SK-N-MC (cell line): Measurements from ENCODE around the gene ATXN10.
"Not testable (repeated sequence)": the region's sequence is repeated elsewhere in the genome, so short reads cannot be mapped to it uniquely, and the experiment has no call there.

Experiments
- DNase-seq: peaks from one replicate; pipeline ENCODE4 v3.0.0-alpha.2; 2011; ENCODE audit warnings: low read depth, low spot score
- H3K27ac ChIP-seq: fragments of 200-600 bp; sonication (generic); 2 replicates; pipeline ENCODE4 v1.5.1; 2016; ENCODE audit warnings: mixed run types
- H3K36me3 ChIP-seq: fragments of 200-600 bp; sonication (generic); 2 replicates; pipeline ENCODE4 v1.6.1; 2017; ENCODE audit warnings: antibody characterized with exemption, low read length, mixed read lengths; ENCODE audit not compliant: insufficient read depth
- H3K4me3 ChIP-seq: fragments of 200-600 bp; sonication (generic); 2 replicates; pipeline ENCODE4 v1.5.1; 2016
- H3K9ac ChIP-seq: fragments of 200-600 bp; sonication (generic); 2 replicates; pipeline ENCODE4 v1.8.0; 2017; ENCODE audit warnings: mixed run types, mixed read lengths; ENCODE audit not compliant: insufficient read length
- H3K9me3 ChIP-seq: fragments of 200-600 bp; sonication (generic); 2 replicates; pipeline ENCODE4 v1.6.1; 2017; ENCODE audit warnings: low read depth, mild to moderate bottlenecking, antibody characterized with exemption, low read length, moderate library complexity, mixed read lengths
- EZH2 ChIP-seq: fragments of 200-600 bp; sonication (generic); IDR thresholded peaks from one replicate; pipeline ENCODE4 v1.6.1; 2017; ENCODE audit warnings: antibody characterized with exemption
- FOXP2 ChIP-seq: optimal IDR thresholded peaks from 2 replicates; pipeline ENCODE3; 2011; ENCODE audit warnings: mild to moderate bottlenecking, moderate library complexity; ENCODE audit not compliant: insufficient read depth; ENCODE audit errors: extremely low read length, control extremely low read depth
- POLR2AphosphoS5 ChIP-seq: IDR thresholded peaks from 2 replicates; pipeline ENCODE4 v1.6.1; 2012; ENCODE audit warnings: mild to moderate bottlenecking, low read depth, low read length, borderline replicate concordance

Gene ATXN10

GRCh38 chr22:45704648-45705047 lies 33.0 kb downstream of the ATXN10 start:
- DNase-seq = peak; percentile 39
- Histone ChIP-seq H3K36me3 (peaks cover 90% of the 10 kb centered on the region), H3K4me3 (peak overlapping the region; percentile 37), H3K9me3 (no peaks in the 10 kb centered on the region), H3K9ac (no peak overlapping the region), H3K27ac (peak overlapping the region; percentile 84)
- TF ChIP-seq EZH2 = no peak
- no peak for TF ChIP-seq FOXP2
- no peak for TF ChIP-seq POLR2AphosphoS5

DNA sequence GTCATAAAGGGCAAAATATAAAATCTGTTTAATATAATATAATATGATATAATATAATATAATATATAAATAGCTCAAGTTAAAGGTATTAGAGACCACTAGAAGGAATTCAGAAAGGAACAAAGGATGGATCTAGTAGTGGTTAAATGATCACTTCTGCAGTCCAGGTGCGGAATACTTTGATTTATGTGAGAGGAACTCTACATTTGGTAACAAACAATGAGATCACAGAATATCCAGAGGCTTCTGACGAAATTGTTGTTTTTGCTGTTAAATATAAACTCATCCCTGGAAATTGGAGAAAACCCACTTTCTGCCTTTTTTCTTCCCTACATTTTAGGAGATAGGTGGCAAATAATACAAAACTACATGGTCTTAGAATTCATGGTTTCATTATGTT lies 36.0 kb downstream of the ATXN10 start:
- DNase-seq = no peak
- no peaks in the 10 kb centered on the region for H3K9me3 ChIP-seq
- no peak overlapping the region for H3K4me3 ChIP-seq
- TF ChIP-seq FOXP2 (no peak), POLR2AphosphoS5 (no peak), EZH2 (no peak)
- H3K36me3 ChIP-seq = peaks cover 78% of the 10 kb centered on the region
- no peak overlapping the region for H3K27ac ChIP-seq
- H3K9ac ChIP-seq = no peak overlapping the region

GRCh38 chr22:45708145-45708544 lies 36.5 kb downstream of the ATXN10 start:
- no peak overlapping the region for H3K4me3 ChIP-seq
- DNase-seq = no peak
- H3K9ac ChIP-seq = no peak overlapping the region
- no peak overlapping the region for H3K27ac ChIP-seq
- TF ChIP-seq EZH2 (no peak), POLR2AphosphoS5 (no peak), FOXP2 (no peak)
- no peaks in the 10 kb centered on the region for H3K9me3 ChIP-seq
- H3K36me3 ChIP-seq = peaks cover 78% of the 10 kb centered on the region

DNA sequence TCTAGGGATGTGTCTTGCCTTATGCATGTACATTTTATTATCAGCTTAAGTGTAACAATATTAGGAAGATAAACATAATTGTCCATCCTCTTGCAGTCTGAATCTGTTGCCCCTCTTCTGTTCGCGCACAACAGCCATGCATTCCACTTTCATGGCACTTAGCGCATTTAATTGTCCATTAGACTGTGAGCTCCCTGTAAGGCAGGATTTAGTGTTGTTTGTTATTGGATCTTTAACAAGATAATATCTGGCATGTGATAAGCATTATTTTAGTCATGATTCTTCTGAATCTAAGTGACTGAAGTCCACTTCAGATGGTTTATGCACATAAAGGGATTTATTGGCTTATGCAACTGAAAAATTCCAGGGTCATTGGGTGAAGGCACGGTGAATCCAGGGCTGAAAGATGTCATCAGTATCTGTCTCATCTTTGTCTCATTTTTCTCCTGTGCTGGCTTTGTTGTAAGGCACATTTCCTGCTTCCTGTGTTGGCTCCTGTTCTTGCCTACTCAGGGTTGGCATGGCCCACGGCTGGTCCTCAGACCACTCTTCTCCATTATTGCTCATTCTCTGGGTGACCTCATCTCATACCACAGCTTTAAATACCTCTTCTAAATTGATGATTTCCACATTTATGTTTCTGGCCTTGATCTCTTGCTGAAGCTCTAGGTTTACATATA lies 37.6 kb downstream of the ATXN10 start:
- Histone ChIP-seq H3K4me3 (no peak overlapping the region), H3K9me3 (no peaks in the 10 kb centered on the region), H3K36me3 (peaks cover 76% of the 10 kb centered on the region), H3K9ac (no peak overlapping the region), H3K27ac (no peak overlapping the region)
- no peak for DNase-seq
- TF ChIP-seq EZH2 (no peak), POLR2AphosphoS5 (no peak), FOXP2 (no peak)

- H3K4me3 ChIP-seq = no peak overlapping the region
- no peak overlapping the region for H3K27ac ChIP-seq
- no peak for DNase-seq
- TF ChIP-seq FOXP2 (no peak), POLR2AphosphoS5 (no peak), EZH2 (no peak)
- H3K36me3 ChIP-seq = peaks cover 72% of the 10 kb centered on the region
- no peaks in the 10 kb centered on the region for H3K9me3 ChIP-seq
- no peak overlapping the region for H3K9ac ChIP-seq
These were observed 38.2 kb downstream of the ATXN10 start for GRCh38 chr22:45709866-45710265.

GRCh38 chr22:45710469-45710868 lies 38.8 kb downstream of the ATXN10 start:
- no peak overlapping the region for H3K9ac ChIP-seq
- no peak for TF ChIP-seq POLR2AphosphoS5
- TF ChIP-seq EZH2 = no peak
- TF ChIP-seq FOXP2 = no peak
- no peak overlapping the region for H3K27ac ChIP-seq

GRCh38 chr22:45714390-45714789 lies 42.8 kb downstream of the ATXN10 start:
- H3K27ac ChIP-seq, H3K4me3 ChIP-seq, H3K9me3 ChIP-seq, DNase-seq, H3K9ac ChIP-seq: not testable (repeated sequence)
- H3K36me3 ChIP-seq = peaks cover 65% of the 10 kb centered on the region

More at GRCh38 chr22:45710469-45710868, 38.8 kb downstream of the ATXN10 start:
- DNase-seq = no peak
- Histone ChIP-seq H3K36me3 (peaks cover 74% of the 10 kb centered on the region), H3K4me3 (no peak overlapping the region), H3K9me3 (no peaks in the 10 kb centered on the region)

- no peak for DNase-seq
- peaks cover 78% of the 10 kb centered on the region for H3K36me3 ChIP-seq
- TF ChIP-seq POLR2AphosphoS5 = no peak
- no peak for TF ChIP-seq FOXP2
- TF ChIP-seq EZH2 = no peak
- no peaks in the 10 kb centered on the region for H3K9me3 ChIP-seq
- H3K9ac ChIP-seq = no peak overlapping the region
- H3K27ac ChIP-seq = peak overlapping the region; percentile 37; the same call in 1 of the 2 replicates
- H3K4me3 ChIP-seq = no peak overlapping the region
These were observed 46.2 kb downstream of the ATXN10 start for GRCh38 chr22:45717789-45718188.

- no peak for DNase-seq
- Histone ChIP-seq H3K4me3 (no peak overlapping the region), H3K9me3 (no peaks in the 10 kb centered on the region), H3K27ac (no peak overlapping the region), H3K36me3 (peaks cover 75% of the 10 kb centered on the region), H3K9ac (no peak overlapping the region)
- TF ChIP-seq FOXP2 = no peak
- no peak for TF ChIP-seq POLR2AphosphoS5
- no peak for TF ChIP-seq EZH2
These were observed 46.8 kb downstream of the ATXN10 start for GRCh38 chr22:45718391-45718790.
